ENCODE data around the gene WDR18. TPM values are rescaled to one million over a fixed set of nuclear protein-coding genes. Genes with fewer than 3 reads are reported as not detected.

The WDR18 gene
- total and polyA plus RNA-seq, 2 of the 8 experiments (the other 6 are each of a cell fraction or from before 2014, with no cell fraction given) = 87.7 to 177 TPM

- TF ChIP-seq NRF1 (IDR thresholded peaks at IDR 0.05; ENCODE audit: low read depth, low read length) (no peak), POLR2A (IDR thresholded peaks at IDR 0.05; ENCODE audit: control extremely low read depth in 1 of 2, low read depth in 2 of 2, low read length in 2 of 2) (no peak), HDAC6 (IDR thresholded peaks at IDR 0.05; ENCODE audit: low read depth, low read length) (no peak), CTBP2 (IDR thresholded peaks at IDR 0.05; ENCODE audit: borderline replicate concordance, insufficient read depth, insufficient read length, low read length) (no peak), CHD7 (IDR thresholded peaks at IDR 0.05; ENCODE audit: insufficient replicate concordance, low read length) (no peak)
These were observed 44.2 kb upstream of the WDR18 start (continued) for GRCh38 chr19:939922-940321.

Measured in H1 (cell line).